HG03565 (cell line): ENCODE measurements around the gene KDM6A.
"Not testable (repeated sequence)": the region's sequence is repeated elsewhere in the genome, so short reads cannot be mapped to it uniquely, and the experiment has no call there.

Source experiments
- ATAC-seq: cut with Tn5 transposase; IDR thresholded peaks from one replicate; pipeline ENCODE4 v1.9.1; 2021; ENCODE audit warnings: mild to moderate bottlenecking, moderate library complexity; ENCODE audit not compliant: unreplicated experiment

Gene KDM6A

DNA sequence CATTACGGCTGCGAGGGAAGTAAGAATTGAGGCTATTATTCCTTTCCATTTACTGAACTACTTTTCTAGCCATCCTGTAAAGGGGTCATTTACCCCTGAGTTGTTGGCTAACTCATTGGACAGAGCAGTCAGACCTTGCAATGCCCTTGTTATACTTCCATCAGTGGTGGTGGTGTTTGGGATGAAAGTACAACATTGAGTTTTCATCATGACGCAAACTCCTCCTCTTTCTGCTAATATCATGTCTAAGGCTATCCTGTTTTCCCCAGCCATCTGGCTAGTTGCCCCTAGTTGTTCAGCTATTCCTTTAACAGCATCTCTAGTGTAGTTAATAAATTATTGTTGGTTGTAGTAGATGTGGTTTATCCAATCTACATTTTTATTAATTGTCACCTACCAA is 126.9 kb downstream of the KDM6A start:
- not testable (repeated sequence) for ATAC-seq

DNA sequence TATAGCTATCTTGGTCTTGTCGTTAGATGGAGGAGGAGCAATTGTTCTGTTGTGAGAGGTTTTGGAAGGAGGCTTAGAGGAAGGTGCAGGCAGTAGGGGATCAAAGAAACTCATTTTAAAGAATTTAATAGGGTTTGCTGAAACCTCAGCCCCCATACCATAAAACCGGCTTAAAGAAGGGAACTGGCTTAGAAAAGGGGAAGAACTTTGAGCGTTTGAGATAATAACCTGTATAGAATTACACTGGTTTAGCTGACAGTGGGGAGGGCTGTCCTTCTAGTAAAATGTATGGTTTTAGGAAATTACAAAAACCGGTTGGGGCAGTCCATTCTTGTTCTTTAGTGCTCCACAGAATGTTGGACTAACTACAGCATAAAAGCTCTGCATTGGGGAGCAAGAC is 128.1 kb downstream of the KDM6A start:
- no peak for ATAC-seq

GRCh38 chrX:45003085-45003484 is 130.1 kb downstream of the KDM6A start:
- ATAC-seq: no peak

DNA sequence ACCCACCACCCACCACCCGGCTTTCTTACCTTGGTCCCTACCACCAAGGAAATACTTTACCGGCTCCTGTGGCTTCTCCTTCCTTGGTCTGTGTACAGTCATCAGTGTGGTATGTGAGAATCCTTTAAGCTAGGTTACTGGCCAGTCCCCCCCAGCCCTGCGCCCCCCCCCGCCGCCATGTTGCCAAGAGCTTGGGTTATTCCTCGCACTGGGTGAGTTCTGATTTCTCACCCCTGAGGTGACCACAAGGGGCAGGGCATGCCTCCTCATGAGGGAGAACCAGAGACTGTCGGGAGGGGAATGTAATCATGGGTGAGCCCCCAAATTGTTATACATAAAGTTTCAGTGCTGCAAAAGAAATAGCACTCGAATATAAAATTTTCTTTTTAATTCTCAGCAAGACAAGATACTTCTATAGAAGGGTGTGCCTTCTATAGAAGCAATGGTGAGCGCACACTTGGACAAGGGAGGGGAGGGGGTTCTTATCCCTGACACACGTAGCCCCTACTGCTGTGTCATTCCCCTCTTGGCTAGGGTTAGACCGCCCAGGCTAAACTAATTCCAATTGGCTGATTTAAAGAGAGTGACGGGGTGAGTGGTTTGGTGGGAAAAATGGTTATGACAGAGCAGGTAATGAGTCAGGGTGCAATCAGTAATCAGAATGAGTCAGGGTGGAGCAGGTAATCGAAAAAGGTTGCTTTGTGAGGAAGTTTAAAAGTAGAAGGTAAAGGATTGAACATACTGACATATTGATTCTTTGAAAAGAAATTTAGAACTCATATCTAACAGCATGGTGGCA is 133.2 kb downstream of the KDM6A start:
- no peak for ATAC-seq

DNA sequence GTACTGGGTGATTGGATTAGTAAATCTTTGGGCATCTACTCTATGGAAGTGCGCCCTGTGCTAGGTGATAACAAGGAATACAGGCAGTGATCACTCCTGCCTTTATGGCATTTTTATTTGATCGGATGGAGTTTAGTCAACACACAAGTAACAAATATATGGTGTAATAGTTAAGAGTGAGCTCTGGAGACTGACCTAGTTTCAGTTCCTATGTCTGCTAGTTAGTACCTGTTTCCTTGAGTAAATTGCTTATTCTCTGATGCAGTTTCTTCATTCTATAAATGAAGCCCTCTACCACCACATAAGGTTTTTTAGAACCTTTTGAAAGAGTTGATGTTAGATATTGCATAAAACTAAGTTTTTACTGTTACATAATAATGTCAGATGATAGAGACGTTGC is 134.6 kb downstream of the KDM6A start:
- ATAC-seq: peak; percentile 76

- no peak for ATAC-seq
Observed at GRCh38 chrX:45009371-45010000, 136.5 kb downstream of the KDM6A start.

DNA sequence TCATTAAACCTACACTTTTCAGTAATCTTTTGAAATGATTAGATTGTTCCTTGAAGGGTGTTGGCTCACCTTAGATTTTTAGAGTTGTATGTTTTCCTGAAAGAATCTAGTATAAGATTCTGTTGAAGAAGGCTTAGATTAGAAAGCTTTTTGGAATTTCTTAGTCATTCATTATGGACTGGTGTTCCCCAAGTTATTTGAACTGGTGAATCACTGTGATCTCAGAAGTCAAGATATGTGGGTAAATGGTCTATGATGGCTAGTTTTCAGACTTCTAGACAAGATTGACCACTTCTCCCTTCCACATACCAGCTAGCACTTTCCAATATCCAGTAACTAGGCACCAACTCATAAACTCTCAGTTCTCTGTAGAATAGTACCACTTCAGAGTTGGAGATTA is 138.1 kb downstream of the KDM6A start:
- no peak for ATAC-seq

DNA sequence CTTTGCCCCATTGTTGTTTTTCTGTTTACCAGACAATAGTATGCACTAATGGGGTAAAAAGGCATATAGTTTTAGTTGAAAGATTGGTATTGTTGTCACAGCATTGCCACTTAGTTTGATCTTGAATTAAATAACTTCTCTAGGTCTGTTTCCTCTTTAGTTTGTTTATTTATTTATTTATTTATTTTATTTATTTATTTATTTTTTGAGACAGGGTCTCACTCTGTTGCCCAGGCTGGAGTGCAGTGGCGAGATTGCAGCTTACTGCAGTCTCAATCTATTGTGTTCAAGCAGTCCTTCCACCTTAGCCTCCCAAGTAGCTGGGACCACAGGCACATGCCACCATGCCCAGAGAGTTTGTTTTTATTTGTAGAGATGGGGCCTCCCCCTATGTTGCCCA is 138.6 kb downstream of the KDM6A start:
- ATAC-seq: no peak

- ATAC-seq: no peak
Observed at GRCh38 chrX:45017946-45018345, 145.0 kb downstream of the KDM6A start.

- no peak for ATAC-seq
Observed at GRCh38 chrX:45022150-45022549, 149.2 kb downstream of the KDM6A start.

GRCh38 chrX:45024501-45024900 is 151.5 kb downstream of the KDM6A start:
- ATAC-seq: no peak

GRCh38 chrX:45026036-45026435 is 153.0 kb downstream of the KDM6A start:
- ATAC-seq: no peak

DNA sequence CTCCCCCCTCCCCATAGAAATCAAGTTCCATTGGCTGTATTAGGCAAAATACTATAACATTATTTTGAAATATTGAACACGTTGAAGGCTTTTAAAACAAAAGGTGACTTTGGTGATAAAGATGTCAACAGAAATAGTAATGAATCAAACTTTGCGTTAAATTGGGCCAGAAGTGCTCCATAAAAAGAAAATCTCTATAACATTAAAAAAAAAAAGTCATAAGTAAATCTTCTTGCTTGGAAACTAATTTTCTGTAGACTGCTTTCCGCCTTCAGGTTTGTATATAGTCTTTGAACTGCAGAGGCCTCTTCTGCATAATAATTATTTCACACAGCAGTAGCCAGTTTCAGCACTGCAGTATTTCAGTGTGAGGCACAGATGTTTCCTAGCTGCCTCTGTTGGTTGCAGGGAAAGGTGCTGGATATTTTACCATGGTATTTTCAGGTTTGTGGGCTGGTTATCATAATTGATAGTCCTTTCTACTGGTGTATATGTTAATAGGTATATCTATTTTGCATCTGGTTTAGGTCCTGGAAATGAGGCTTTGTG is 158.9 kb downstream of the KDM6A start:
- ATAC-seq: no peak

- no peak for ATAC-seq
Observed at GRCh38 chrX:45035071-45035470, 162.1 kb downstream of the KDM6A start.

DNA sequence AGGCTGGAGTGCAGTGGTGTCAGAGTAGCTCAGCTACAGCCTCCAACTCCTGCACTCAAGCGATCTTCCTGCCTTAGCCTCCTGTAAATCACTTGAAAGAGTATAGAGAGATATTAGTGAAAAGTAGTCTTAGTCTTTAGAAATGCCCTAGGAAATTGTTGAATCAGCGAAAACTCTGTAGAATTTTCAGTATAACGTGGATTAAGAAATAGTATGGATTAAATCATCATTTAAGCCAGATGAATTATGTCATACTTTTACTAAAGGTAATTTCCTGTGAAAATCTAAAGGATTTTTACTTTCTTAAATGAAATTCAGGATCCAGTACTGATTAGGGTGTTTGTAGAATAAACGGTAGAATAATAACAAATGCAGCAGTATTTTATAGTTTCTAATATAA is 163.2 kb downstream of the KDM6A start:
- ATAC-seq: no peak

GRCh38 chrX:45040137-45040536 is 167.1 kb downstream of the KDM6A start:
- ATAC-seq: not testable (repeated sequence)

DNA sequence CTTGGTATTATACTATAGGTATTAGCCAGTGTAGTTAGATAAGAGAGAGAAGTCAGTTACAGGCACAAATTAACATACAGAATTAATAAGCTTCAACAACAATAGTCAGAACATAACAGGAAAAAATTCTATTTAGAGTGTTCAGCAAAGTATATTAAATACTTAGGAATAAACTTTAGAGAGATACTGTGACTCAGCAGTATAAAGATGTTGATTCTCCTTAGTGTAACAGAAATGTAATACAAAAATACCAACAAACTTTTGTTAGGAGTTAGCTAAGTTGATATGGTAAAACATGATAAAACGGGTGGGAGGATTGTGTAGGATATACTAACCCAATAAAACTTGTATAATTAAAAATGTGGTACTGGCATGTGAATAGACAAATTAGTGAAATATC is 173.4 kb downstream of the KDM6A start:
- ATAC-seq: no peak

DNA sequence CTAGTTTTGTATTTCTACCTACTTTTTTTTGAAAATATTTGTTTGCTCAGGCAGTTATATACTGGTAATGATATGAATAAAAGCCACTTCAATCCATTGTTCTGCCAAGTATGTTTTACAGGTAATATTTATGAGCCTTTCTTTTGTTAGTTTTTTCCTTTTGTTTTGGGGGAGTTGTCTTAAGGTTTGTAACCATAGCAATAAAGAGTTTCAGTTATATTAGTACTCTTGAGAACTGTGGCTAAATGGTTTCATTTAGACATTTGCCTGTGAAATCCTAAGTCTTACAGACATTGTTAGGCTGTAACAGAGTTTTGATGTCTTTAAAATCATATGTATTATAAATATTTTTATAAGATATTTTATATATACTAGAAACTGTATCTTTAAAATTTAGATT is 177.6 kb downstream of the KDM6A start:
- no peak for ATAC-seq

GRCh38 chrX:45056428-45057145 is 183.6 kb downstream of the KDM6A start:
- ATAC-seq: no peak

- ATAC-seq: not testable (repeated sequence)
Observed at GRCh38 chrX:45059906-45060305, 186.9 kb downstream of the KDM6A start.

DNA sequence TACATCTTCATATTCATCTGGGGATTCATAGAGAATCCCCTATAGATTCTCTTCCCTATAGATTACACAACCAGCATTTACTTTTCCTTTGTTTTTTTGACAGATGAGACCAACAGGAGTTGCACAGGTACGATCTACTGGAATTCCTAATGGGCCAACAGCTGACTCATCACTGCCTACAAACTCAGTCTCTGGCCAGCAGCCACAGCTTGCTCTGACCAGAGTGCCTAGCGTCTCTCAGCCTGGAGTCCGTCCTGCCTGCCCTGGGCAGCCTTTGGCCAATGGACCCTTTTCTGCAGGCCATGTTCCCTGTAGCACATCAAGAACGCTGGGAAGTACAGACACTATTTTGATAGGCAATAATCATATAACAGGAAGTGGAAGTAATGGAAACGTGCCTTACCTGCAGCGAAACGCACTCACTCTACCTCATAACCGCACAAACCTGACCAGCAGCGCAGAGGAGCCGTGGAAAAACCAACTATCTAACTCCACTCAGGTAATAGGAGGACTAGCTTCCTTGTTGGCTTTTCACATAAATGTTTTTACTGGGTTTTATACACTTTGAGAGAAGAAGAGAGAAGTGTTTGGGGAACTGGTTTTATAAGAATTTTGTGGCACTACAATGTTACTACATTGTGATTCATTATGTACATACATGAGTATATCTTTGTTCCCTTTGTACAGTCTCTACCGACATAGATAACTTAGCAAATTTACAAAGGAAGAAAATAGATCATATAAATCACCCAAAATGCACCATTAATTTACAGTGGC is 190.5 kb downstream of the KDM6A start:
- no peak for ATAC-seq
